ENCODE measurements around the gene RCVRN.

- TF ChIP-seq POLR2A (IDR thresholded peaks at IDR 0.05) (no peak), CTCF (IDR thresholded peaks at IDR 0.05) (no peak)
These were observed 29.6 kb downstream of the RCVRN start for GRCh38 chr17:9875441-9875840.

Measured in uterus (tissue), 2 donors.